Activated naive CD8-positive, alpha-beta T cell treated with anti-CD3 and anti-CD28 coated beads, Interleukin-2, amount 10 ng/mL, durations not matched to agents 7 days and 5 days (primary cell): ENCODE results near the gene GSTA5. TPM values are rescaled to one million over a fixed set of nuclear protein-coding genes. Genes with fewer than 3 reads are reported as not detected.
"Not testable (repeated sequence)": the region's sequence is repeated elsewhere in the genome, so short reads cannot be mapped to it uniquely, and the experiment has no call there.

Experiments
- ATAC-seq: fragments of 150-1000 bp; cut with Tn5 transposase; one replicate; pipeline ENCODE4 v1.10.0; 2021; ENCODE audit warnings: low read depth, moderate library complexity
- POLR2A ChIA-PET: fragments of 350-600 bp; sonication (Branson Sonifier 250); formaldehyde crosslinking; loops from one replicate; lab custom pipeline; 2021; ENCODE audit warnings: antibody characterized with exemption; lab: Charles Lee
- DNase-seq: peaks from one replicate; pipeline ENCODE4 v3.0.0; 2021
- H3K27ac Mint-ChIP-seq: one replicate; pipeline ENCODE4 v1.8.0; 2022; ENCODE audit warnings: mild to moderate bottlenecking, mixed read lengths
- H3K27me3 Mint-ChIP-seq: one replicate; pipeline ENCODE4 v1.8.0; 2022; ENCODE audit warnings: mild to moderate bottlenecking, moderate library complexity, mixed read lengths
- H3K36me3 Mint-ChIP-seq: one replicate; pipeline ENCODE4 v1.8.0; 2021; ENCODE audit warnings: mild to moderate bottlenecking, mixed read lengths
- H3K4me1 Mint-ChIP-seq: one replicate; pipeline ENCODE4 v1.8.0; 2021; ENCODE audit warnings: mixed read lengths
- H3K4me3 Mint-ChIP-seq: one replicate; pipeline ENCODE4 v1.8.0; 2022; ENCODE audit warnings: mild to moderate bottlenecking, moderate library complexity, mixed read lengths
- H3K9me3 Mint-ChIP-seq: one replicate; pipeline ENCODE4 v1.8.0; 2021; ENCODE audit warnings: mixed read lengths
- total RNA-seq, 2 experiments: library from RNA; stranded (reverse); gene quantifications; one replicate each; pipeline ENCODE4 v1.2.3, GENCODE V29; 2021

Gene GSTA5
- total RNA-seq, 2 experiments from 2014 or later: not detected

GRCh38 chr6:52794366-52794765 is 46.2 kb downstream of the GSTA5 start:
- POLR2A ChIA-PET, H3K36me3 Mint-ChIP-seq, DNase-seq, H3K4me1 Mint-ChIP-seq, H3K27me3 Mint-ChIP-seq, H3K9me3 Mint-ChIP-seq, H3K4me3 Mint-ChIP-seq, ATAC-seq, H3K27ac Mint-ChIP-seq: not testable (repeated sequence)

- Mint-ChIP-seq H3K27me3 (peaks cover 10% of the 10 kb centered on the region), H3K4me3 (no peak overlapping the region), H3K36me3 (no peaks in the 10 kb centered on the region), H3K27ac (no peak overlapping the region), H3K9me3 (no peaks in the 10 kb centered on the region), H3K4me1 (no peaks in the 10 kb centered on the region)
- POLR2A ChIA-PET: no interaction called here
- ATAC-seq (no peak), DNase-seq (no peak)
These were observed 49.8 kb downstream of the GSTA5 start for GRCh38 chr6:52790861-52791260.

DNA sequence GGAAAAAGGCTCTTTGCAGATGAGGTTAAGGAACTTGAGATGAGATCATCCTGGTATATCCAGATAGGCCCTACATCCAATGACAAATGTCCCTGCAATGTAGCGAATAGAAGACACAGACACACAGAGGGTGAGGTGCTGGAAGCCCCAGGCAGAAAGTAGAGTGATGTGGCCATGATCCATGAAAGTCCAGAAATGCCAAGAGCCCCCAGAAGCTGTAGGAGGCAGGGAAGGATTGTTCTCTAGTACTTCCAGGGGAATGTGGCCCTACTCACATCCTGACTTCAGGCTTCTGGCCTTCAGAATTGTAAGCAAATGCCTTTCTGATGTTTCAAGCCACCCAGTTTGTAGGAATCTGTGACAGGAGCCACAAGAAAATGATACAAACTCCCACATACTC is 51.0 kb downstream of the GSTA5 start:
- ATAC-seq, H3K4me3 Mint-ChIP-seq: not testable (repeated sequence)

DNA sequence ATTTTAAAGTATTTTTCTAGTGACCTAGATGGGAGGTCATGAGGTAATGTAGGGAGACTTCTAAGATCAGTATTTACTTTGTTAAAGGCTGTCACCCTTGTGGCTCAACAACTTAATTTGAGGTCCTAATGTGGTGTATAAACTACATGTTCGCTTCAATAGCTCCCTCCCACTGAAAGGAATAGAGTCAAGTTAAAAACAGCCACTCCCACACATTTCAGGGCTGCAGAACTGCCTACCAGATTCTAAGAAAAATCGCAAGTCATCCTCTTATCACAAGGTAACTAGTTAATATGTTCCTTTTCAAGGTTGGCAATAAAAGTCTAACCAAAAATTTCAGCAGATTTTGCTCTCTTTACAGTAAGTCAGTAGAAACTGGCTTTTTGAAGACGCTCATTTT is 52.1 kb downstream of the GSTA5 start:
- no peak overlapping the region for H3K27ac Mint-ChIP-seq
- H3K4me3 Mint-ChIP-seq: no peak overlapping the region
- H3K36me3 Mint-ChIP-seq: no peaks in the 10 kb centered on the region
- peaks cover 8% of the 10 kb centered on the region for H3K27me3 Mint-ChIP-seq
- DNase-seq (no peak), ATAC-seq (no peak)
- POLR2A ChIA-PET: no interaction called here
- no peaks in the 10 kb centered on the region for H3K4me1 Mint-ChIP-seq
- no peaks in the 10 kb centered on the region for H3K9me3 Mint-ChIP-seq

More for the DNA sequence above, 51.0 kb downstream of the GSTA5 start:
- H3K27ac Mint-ChIP-seq, H3K27me3 Mint-ChIP-seq, H3K36me3 Mint-ChIP-seq, DNase-seq, H3K4me1 Mint-ChIP-seq, H3K9me3 Mint-ChIP-seq, POLR2A ChIA-PET: not testable (repeated sequence)

- Mint-ChIP-seq H3K36me3 (no peaks in the 10 kb centered on the region), H3K27ac (no peak overlapping the region)
- POLR2A ChIA-PET: no interaction called here
These were observed 52.7 kb downstream of the GSTA5 start for GRCh38 chr6:52787917-52788316.

GRCh38 chr6:52786249-52786956 is 54.2 kb downstream of the GSTA5 start:
- no peak overlapping the region for H3K4me3 Mint-ChIP-seq
- no peak for DNase-seq
- POLR2A ChIA-PET: no interaction called here

More at GRCh38 chr6:52787917-52788316, 52.7 kb downstream of the GSTA5 start:
- Mint-ChIP-seq H3K4me1 (no peaks in the 10 kb centered on the region), H3K9me3 (no peaks in the 10 kb centered on the region), H3K27me3 (peaks cover 8% of the 10 kb centered on the region), H3K4me3 (no peak overlapping the region)
- no peak for DNase-seq
- no peak for ATAC-seq

DNA sequence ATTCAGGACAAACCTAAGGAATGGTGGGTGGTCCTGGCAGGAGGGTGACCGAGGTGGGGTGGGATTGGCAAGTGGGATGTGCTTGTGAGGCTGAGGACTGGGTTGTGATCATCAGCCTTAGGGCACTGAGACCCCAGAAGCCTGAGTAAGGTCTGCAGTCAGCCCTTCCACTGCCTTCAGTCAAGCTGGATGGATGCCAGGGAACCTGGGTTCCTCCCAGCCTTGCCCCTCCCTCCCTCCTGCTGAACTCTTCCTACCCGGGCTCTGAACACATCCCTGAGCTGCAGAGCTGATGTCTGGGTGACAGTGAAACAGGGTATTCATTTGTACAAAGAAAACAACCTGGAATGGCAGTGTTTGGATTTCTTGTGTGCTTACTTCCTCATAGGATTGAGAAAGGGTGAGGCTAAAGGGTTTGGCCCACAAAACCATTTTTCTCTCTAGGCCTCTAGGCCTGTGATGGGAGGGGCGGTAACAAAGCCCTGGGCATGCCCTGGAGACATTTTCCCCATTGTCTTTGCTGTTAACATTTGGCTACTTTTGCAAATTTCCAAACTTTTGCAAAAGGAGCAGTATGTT is 57.8 kb downstream of the GSTA5 start:
- POLR2A ChIA-PET, H3K27me3 Mint-ChIP-seq, ATAC-seq, H3K36me3 Mint-ChIP-seq, DNase-seq, H3K4me3 Mint-ChIP-seq, H3K27ac Mint-ChIP-seq, H3K9me3 Mint-ChIP-seq, H3K4me1 Mint-ChIP-seq: not testable (repeated sequence)

More at GRCh38 chr6:52786249-52786956, 54.2 kb downstream of the GSTA5 start:
- no peak for ATAC-seq
- Mint-ChIP-seq H3K4me1 (no peaks in the 10 kb centered on the region), H3K27ac (no peak overlapping the region), H3K36me3 (no peaks in the 10 kb centered on the region), H3K27me3 (peaks cover 8% of the 10 kb centered on the region), H3K9me3 (no peaks in the 10 kb centered on the region)

DNA sequence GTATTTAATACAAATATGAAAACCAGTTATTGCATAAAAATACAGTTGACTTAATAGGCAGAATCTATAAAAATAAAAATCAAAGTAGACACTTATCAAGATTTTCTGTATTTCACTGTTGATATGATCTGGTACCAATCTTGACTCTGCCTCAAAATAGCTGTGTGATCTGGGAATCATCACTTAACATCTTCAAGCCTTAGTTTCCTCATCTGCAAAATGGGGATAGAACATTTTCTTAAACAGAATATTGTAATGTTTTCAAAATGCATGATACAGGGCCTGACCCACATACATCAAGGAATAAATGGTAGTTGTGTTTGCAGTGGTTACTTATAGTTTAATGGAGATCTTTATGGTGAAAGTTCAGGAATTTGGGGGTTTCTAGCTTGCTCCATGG is 58.4 kb downstream of the GSTA5 start:
- H3K4me1 Mint-ChIP-seq, H3K4me3 Mint-ChIP-seq, POLR2A ChIA-PET: not testable (repeated sequence)

More for the DNA sequence above, 58.4 kb downstream of the GSTA5 start:
- H3K36me3 Mint-ChIP-seq, DNase-seq, ATAC-seq, H3K27ac Mint-ChIP-seq, H3K9me3 Mint-ChIP-seq, H3K27me3 Mint-ChIP-seq: not testable (repeated sequence)

Other genes with a start within 250 kb of the GSTA5 start
- gene TMEM14A, start 169.7 kb downstream of the GSTA5 start, total RNA-seq: 10 to 100 TPM; 18.6 to 19.0 TPM
- not detected for gene GSTA2, start 77.3 kb downstream of the GSTA5 start, total RNA-seq
- not detected for gene GSTA1, start 37.0 kb downstream of the GSTA5 start, total RNA-seq
- gene GSTA3, start 68.9 kb upstream of the GSTA5 start, total RNA-seq: not detected
- 1 to 10 TPM; 3.1 to 4.1 TPM for gene GSTA4, start 154.5 kb upstream of the GSTA5 start, total RNA-seq
- gene CILK1, start 221.0 kb upstream of the GSTA5 start, total RNA-seq: 1 to 10 TPM; 6.9 to 7.0 TPM
- 10 to 100 TPM; 70.3 to 74.7 TPM for gene FBXO9, start 224.6 kb upstream of the GSTA5 start, total RNA-seq